NCI-H69 (cell line): Measurements from ENCODE around the gene GPR156.
"Not testable (repeated sequence)": the region's sequence is repeated elsewhere in the genome, so short reads cannot be mapped to it uniquely, and the experiment has no call there.

Experiments
- DNase-seq: peaks from one replicate; lab custom pipeline; 2025; lab: John Stamatoyannopoulos, UW

Gene GPR156

DNA sequence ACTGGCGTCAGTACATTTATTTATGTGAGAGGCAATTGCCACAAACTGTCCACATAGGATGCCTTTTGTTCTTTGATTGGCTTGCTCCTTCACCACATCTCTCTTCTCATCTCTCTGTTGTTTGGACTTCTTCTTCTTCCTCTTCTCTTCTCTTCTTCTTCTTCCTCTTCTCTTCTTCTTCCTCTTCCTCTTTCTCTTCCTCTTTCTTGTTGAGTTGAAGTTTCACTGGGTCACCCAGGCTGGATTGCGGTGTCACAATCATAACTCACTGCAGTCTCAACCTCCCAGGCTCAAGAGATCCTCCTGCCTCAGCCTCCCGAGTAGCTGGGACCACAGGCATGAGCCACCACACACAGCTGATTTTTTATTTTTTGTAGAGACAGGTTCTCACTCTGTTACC is 123.1 kb downstream of the GPR156 start:
- DNase-seq, result no peak

DNA sequence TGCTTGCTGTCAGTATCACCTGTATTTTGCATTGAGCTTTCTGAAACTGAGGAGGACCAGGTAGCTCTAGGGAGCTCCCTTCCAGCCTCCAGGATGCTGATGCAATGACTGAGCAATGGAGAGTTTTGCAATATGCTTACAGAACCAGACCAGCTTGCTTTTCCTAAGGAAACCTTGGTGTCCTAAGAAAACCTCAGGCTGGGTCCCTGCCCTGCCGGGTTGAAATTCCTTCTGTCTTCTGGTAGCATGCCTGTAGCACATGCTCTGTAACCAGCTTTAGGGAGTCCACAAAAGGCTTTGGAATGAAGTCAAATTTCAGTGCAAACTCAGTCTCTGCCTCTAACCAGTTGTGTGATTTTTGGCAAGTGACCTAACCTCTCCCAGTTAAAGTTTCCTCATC is 125.0 kb downstream of the GPR156 start:
- DNase-seq, result peak; percentile 8

- DNase-seq, result no peak
Measured at GRCh38 chr3:120157681-120158080, 127.3 kb downstream of the GPR156 start.

GRCh38 chr3:120157113-120157512 is 127.9 kb downstream of the GPR156 start:
- no peak for DNase-seq

DNA sequence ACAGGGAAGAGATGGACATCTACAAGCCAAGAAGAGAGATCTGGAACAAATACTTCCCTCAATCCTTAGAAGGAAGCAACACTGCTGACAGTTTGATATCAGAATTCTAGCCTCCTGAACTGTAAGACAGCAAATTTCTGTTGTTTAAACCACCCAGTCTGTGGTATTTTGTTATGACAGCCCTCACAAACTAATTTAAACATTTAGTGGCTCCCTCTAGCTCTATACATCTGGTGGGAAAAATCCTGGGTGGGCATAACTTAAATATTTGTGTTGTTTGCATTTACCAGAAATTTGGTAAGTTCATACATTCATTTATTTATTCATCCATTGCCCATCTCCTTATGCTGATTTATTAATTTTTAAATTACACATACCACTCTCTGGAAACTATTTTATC is 128.3 kb downstream of the GPR156 start:
- DNase-seq, result no peak

GRCh38 chr3:120155694-120156093 is 129.3 kb downstream of the GPR156 start:
- not testable (repeated sequence) for DNase-seq

GRCh38 chr3:120155108-120155507 is 129.9 kb downstream of the GPR156 start:
- no peak for DNase-seq

DNA sequence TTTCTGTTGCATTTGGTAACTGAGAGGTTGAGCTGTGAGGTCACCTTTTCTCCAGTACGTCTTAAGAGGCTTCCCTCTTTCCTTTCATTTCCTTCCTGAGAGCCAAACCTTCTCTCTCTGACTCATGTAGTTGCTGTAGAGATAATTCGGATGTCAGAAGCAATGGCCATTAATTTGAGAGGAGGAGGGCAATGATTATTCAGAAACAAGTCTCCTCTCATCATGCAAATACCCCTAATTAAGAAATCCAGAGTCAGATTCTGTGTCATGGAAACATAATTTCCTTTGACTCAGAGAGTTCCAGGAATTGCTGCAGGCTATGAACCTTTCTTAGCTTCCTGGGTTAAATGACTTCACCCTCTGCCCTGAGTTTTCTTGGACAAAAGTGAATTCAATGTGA is 131.7 kb downstream of the GPR156 start:
- DNase-seq, result peak; percentile 48

DNA sequence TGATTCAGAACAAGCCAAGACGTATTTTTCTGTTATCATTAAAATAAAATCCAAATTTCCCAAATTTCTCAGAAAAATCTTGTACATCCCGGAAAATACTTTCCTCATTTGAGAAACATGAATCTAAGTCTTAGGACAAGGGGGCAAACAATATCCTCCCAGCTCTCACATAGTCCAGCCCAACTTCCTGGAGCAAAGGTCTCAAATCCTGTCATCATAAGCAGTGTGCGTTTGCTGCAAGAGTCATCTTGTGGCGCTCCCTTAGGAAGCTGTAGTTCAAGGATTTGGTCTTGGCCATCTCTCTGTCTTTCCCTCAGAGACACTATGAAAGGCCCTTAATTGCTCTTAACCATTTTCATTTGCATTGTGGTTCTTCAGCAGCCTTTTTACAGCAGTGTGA is 133.2 kb downstream of the GPR156 start:
- no peak for DNase-seq

DNA sequence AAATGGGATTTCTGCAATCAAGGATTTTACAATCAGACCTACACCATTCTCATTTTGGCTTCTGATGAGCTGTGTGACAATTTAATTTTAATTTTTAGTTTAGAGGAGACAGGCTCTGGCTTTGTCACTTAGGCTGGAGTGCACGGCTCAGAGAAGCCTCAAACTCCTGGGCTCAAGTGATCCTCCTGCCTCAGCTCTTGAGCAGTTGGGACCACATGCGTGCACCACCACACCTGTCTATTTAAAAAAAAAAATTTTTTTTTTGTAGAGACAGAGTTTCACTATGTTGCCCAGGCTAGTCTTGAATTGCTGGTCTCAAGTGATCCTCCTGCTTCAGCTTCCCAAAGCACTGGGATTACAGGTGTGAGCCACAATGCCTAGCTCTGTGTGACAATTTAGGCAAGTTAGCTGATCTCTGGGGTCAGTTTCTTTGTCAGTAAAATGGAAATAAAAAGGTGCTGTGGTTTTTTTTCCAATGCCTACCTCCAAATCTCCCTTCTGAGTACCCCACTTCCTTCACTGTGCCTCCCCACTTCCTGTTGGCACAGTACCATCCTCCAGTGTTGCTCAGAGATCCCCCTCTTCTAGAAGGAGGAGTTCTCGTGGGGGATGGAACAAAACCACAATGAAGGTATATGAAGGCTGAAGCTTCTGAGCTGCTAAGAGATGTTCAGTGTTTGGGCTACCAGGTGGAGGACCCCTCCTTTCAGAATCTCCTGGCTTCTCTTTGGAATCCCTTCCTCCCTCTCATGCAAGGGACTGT is 136.7 kb downstream of the GPR156 start:
- DNase-seq, result peak; percentile 5

DNA sequence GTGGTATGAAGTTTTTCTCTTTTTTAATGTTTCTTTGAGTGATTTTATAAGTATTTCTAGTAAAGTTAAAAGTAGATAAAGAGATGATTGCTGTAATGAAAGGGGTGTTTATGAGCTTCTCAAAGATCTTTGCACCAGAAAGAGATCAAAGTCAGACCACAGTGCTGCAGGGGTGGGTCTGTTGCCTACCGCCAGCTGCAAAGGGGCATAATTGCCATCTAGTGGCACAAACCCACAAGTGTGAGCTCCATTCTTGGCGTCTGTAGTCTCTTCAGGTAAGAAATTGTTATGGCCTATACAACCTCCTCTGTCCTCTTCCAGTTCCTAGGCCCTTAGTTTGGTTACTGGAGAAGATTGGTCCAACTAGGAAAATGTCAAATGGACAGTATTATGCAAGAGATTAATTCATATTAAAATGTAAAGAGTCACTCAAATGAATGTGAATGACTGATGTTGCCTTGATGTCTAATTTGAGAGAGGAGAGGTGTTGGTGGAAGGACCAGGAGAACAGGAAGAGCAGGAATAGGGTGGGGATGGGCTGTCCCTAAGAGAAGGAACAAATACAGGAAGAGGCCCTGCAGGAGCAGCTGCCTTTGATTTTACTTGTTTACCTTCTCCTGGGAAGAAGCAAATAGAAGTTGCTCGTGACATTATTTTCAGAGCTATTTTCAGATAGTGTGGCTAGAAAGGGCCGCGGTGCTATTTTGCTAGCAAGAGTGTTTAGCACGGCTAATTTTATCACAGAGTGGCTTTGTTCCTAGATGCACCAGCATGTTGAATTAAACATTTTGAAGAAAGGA is 137.8 kb downstream of the GPR156 start:
- DNase-seq, result peak; percentile 79

- peak; percentile 25 for DNase-seq
Measured at GRCh38 chr3:120145542-120146285, 139.3 kb downstream of the GPR156 start.

GRCh38 chr3:120144267-120144666 is 140.8 kb downstream of the GPR156 start:
- no peak for DNase-seq

GRCh38 chr3:120143676-120144075 is 141.3 kb downstream of the GPR156 start:
- DNase-seq, result no peak

DNA sequence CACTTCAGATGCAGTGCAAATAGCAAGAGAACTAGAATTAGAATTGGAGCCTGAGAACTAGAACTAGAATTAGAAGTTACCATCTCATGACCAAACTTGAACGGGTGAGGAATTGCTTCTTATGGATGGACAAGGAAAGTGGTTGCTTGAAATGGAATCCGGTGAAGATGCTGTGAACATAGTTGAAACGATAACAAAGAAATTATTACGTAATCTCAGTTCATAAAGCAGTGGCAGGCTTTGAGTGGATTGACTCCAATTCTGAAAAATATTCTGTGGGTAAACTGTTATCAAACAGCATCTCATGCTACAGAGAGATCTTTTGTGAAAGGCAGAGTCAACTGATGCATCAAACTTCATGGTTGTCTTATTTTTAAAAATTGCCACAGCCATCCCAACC is 142.8 kb downstream of the GPR156 start:
- DNase-seq, result no peak

- no peak for DNase-seq
Measured at GRCh38 chr3:120140098-120140742, 144.8 kb downstream of the GPR156 start.

DNA sequence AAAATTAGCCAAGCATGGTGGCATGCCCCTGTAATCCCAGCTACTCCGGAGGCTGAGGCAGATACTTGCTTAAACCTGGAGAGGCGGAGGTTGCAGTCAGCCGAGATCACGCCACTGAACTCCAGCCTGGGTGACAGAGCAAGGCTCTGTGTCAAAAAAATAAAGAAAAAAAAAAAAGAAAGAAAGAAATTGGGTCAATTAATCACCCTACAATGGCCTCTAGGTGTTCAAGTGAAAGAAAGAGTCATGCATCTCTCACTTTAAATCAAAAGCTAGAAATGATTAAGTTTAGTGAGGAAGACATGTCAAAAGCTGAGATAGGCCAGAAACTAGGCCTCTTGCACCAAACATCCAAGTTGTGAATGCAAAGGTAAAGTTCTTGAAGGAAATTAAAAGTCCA is 145.9 kb downstream of the GPR156 start:
- DNase-seq, result no peak

GRCh38 chr3:120137548-120137947 is 147.5 kb downstream of the GPR156 start:
- DNase-seq, result no peak

GRCh38 chr3:120130656-120131055 is 154.4 kb downstream of the GPR156 start:
- DNase-seq, result peak; percentile 59

- DNase-seq, result peak; percentile 68
Measured at GRCh38 chr3:120129718-120130513, 155.1 kb downstream of the GPR156 start.

DNA sequence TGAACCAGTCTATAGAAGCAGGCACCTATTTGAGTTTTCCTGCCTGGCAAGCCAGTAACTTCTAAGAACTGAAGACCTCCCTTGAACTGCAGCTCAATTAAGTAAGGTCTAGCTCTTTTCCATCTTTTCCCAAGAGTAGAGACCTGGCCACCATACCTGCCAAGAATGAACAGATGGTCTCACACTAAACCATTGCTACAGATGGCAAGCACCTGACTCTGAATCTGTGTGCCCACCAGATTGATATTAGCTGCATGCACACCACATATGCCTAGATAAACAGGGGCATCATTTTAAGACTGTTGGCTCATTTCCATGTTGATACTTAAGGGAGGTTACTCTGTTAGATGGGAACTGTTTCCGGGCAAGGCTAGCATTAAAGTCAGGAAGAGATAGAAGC is 156.0 kb downstream of the GPR156 start:
- peak; percentile 89 for DNase-seq
